Measurements from ENCODE around the gene ZCRB1. TPM values are rescaled to one million over a fixed set of nuclear protein-coding genes. Genes with fewer than 3 reads are reported as not detected.

The ZCRB1 gene
- total RNA-seq, 1 donor from 2014 or later = 15.0 TPM

- FAIRE-seq (no peak), DNase-seq (ENCODE audit: low read depth) (peak; percentile 75)
- no peaks in the 10 kb centered on the region for H3K36me3 ChIP-seq (ENCODE audit: control insufficient read depth, insufficient read depth, low read length)
- H3K27me3 ChIP-seq (ENCODE audit: control insufficient read depth, insufficient read depth, low read length) = no peaks in the 10 kb centered on the region
- no peak overlapping the region for H3K4me3 ChIP-seq (ENCODE audit: low read depth, low read length)
- TF ChIP-seq CTCF (IDR thresholded peaks at IDR 0.05; ENCODE audit: insufficient read depth, low read length, severe bottlenecking) = no peak
Observed at GRCh38 chr12:42299392-42300308, 26.2 kb downstream of the ZCRB1 start.

- no peak for FAIRE-seq
- no peak overlapping the region for H3K4me3 ChIP-seq (ENCODE audit: low read depth, low read length)
- no peak for TF ChIP-seq CTCF (IDR thresholded peaks at IDR 0.05; ENCODE audit: insufficient read depth, low read length, severe bottlenecking)
- no peaks in the 10 kb centered on the region for H3K27me3 ChIP-seq (ENCODE audit: control insufficient read depth, insufficient read depth, low read length)
- H3K36me3 ChIP-seq (ENCODE audit: control insufficient read depth, insufficient read depth, low read length) = no peaks in the 10 kb centered on the region
- no peak for DNase-seq (ENCODE audit: low read depth)
Observed at GRCh38 chr12:42298887-42299286, 27.0 kb downstream of the ZCRB1 start.

GRCh38 chr12:42296503-42297109, 29.3 kb downstream of the ZCRB1 start:
- H3K4me3 ChIP-seq (ENCODE audit: low read depth, low read length) = no peak overlapping the region
- FAIRE-seq (no peak), DNase-seq (ENCODE audit: low read depth) (no peak)
- H3K27me3 ChIP-seq (ENCODE audit: control insufficient read depth, insufficient read depth, low read length) = no peaks in the 10 kb centered on the region
- no peaks in the 10 kb centered on the region for H3K36me3 ChIP-seq (ENCODE audit: control insufficient read depth, insufficient read depth, low read length)
- peak; percentile 39 for TF ChIP-seq CTCF (IDR thresholded peaks at IDR 0.05; ENCODE audit: insufficient read depth, low read length, severe bottlenecking)

- TF ChIP-seq CTCF (IDR thresholded peaks at IDR 0.05; ENCODE audit: insufficient read depth, low read length, severe bottlenecking) = no peak
- FAIRE-seq (no peak), DNase-seq (ENCODE audit: low read depth) (no peak)
- H3K4me3 ChIP-seq (ENCODE audit: low read depth, low read length) = no peak overlapping the region
- H3K36me3 ChIP-seq (ENCODE audit: control insufficient read depth, insufficient read depth, low read length) = no peaks in the 10 kb centered on the region
- no peaks in the 10 kb centered on the region for H3K27me3 ChIP-seq (ENCODE audit: control insufficient read depth, insufficient read depth, low read length)
Observed at GRCh38 chr12:42291680-42292079, 34.2 kb downstream of the ZCRB1 start.

GRCh38 chr12:42288544-42288943, 37.4 kb downstream of the ZCRB1 start:
- H3K27me3 ChIP-seq (ENCODE audit: control insufficient read depth, insufficient read depth, low read length) = no peaks in the 10 kb centered on the region
- H3K36me3 ChIP-seq (ENCODE audit: control insufficient read depth, insufficient read depth, low read length) = no peaks in the 10 kb centered on the region
- no peak for TF ChIP-seq CTCF (IDR thresholded peaks at IDR 0.05; ENCODE audit: insufficient read depth, low read length, severe bottlenecking)
- no peak for DNase-seq (ENCODE audit: low read depth)
- no peak for FAIRE-seq
- no peak overlapping the region for H3K4me3 ChIP-seq (ENCODE audit: low read depth, low read length)
